Measurements from ENCODE around the gene TSPAN15.
"Not testable (repeated sequence)": the region's sequence is repeated elsewhere in the genome, so short reads cannot be mapped to it uniquely, and the experiment has no call there.

The TSPAN15 gene

DNA sequence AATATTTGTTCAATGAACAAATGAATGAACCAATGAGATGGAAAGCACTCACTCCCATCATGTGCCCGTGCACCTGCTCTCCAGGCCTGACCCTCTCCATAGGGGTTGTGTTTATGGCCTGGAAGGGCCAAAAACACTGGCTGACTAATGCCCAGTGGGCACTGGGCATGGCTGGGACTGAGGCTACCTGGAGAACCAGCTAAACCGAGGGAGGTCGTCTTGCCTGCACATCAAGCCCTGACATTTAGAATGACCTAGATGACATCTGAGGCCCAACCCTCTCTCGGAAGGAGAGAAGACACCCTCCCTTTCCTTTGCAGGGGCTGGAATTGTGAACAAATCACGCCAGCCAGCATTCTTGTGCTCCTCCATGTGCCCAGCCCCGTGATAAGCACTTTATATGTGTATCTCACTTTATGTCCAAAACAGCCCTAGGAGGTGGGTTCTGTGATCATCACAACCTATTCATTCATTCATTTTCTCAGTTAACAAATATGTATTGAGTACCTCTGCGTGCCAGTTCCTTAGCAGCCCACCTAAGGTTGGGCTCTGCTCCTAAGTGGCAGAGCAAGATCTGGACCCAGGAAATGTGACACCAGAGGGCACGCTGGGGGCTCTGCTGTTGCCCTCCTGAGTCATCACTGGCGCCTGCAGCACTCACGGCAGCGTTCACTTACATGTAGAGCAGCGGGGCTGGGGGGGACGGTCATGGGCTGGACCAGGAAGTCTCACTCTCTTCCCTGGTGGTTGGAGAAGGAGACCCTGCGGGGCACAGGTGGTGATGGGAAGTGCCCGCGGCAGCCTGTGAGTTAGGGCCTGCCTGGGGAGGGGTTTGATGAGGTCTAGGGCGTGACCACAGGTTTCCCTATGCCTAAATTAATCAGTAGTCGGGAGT is 52.0 kb downstream of the TSPAN15 start:
- DNase-seq (ENCODE audit: low read depth in 2 of 2), result no peak

DNA sequence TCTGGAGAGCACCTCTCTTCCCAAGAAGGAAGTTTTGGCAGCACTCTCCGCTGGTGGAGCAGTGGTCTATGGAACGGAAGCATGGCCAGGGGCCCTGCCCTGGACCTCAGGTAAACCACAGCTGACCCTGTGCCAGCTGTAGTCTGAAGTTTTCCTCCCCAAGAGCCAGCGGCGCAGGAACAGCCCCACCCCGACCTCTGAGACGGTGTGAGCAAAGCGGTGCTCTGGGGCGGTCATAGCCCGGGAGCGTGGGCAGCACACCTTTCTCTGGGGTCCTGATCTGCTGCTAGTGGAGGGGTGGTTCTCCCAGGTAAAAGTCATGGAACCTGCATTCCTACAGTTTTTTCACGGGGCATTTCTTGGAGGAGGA is 52.6 kb downstream of the TSPAN15 start:
- no peak for DNase-seq (ENCODE audit: low read depth in 2 of 2)

DNA sequence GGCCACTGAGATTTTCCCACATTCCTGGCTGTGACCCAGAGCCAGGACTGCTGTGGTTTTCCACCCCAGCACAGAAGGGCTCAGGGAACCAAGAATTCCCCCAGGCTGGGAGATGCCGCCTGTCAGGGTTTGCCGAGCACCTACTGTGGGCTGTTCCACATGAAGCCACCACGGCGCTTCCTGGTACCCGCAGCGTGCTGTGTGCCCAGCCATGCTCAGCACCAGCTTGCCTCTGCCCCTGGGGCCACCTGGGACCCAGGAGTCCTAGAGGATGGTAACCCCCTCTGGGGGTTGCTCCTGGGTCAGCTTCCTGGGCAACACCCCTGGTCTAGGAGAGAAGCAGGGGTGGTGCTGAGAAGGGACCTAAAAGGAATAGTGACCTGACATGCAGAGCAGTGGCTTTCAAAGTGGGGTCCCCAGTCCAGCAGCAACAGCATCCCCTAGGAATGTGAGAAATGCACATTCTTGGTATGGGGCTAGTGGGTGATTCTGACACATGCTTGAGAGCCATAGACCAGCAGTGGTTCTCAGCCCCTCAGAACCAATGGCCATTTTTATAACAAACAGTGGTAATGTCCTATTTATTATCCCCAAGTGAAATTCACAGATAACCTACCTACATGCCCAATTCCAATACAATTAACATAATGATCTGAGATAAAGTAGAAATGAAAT is 53.4 kb downstream of the TSPAN15 start:
- DNase-seq (ENCODE audit: low read depth in 2 of 2), result no peak

DNA sequence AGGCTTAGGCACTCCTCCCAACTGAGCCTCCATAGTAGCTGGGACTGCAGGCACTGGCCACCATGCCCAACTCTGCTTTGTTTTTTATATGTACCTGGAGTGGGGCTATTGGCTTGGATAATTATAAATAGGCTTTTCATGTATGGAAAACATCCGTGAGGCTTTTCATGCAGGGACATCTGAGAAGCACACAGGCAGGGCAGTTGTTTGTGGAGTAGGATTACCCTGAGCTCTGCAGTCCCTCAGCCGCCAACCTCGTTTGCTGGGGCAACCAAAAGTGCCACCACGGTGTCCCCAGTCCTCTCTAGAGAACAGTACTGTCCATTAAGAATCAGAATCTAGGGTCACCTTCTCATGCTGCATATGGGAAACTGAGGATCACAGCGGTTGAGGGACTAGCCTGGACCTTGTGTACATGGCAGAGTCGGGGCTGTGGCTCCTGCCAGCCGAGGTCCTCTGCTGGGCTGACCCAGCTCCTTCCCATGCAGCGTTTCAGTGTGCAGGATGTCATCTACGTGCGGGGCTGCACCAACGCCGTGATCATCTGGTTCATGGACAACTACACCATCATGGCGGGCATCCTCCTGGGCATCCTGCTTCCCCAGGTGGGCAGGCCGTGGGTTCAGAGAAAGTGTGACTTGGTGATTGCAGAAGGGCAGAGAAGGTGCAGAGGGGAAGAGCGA is 54.5 kb downstream of the TSPAN15 start:
- no peak for DNase-seq (ENCODE audit: low read depth in 2 of 2)

DNA sequence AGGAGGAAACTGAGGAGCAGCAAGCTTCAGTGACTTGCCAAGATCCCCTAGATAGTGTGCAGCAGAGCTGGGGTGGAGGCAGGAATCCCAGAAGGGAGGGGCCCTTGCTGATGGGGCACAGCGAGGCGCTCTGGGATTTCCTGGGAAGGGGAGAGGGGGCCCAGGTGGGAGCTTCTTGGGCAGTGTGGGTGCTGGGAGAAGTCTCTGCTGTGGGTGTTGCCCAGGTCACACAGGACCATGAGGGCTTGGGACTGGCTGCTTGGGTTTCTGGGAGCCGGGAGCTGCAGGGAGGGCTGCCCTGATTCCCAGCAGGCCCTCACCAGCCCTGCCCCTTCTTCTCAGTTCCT is 55.2 kb downstream of the TSPAN15 start:
- DNase-seq (ENCODE audit: low read depth in 2 of 2), result no peak

DNA sequence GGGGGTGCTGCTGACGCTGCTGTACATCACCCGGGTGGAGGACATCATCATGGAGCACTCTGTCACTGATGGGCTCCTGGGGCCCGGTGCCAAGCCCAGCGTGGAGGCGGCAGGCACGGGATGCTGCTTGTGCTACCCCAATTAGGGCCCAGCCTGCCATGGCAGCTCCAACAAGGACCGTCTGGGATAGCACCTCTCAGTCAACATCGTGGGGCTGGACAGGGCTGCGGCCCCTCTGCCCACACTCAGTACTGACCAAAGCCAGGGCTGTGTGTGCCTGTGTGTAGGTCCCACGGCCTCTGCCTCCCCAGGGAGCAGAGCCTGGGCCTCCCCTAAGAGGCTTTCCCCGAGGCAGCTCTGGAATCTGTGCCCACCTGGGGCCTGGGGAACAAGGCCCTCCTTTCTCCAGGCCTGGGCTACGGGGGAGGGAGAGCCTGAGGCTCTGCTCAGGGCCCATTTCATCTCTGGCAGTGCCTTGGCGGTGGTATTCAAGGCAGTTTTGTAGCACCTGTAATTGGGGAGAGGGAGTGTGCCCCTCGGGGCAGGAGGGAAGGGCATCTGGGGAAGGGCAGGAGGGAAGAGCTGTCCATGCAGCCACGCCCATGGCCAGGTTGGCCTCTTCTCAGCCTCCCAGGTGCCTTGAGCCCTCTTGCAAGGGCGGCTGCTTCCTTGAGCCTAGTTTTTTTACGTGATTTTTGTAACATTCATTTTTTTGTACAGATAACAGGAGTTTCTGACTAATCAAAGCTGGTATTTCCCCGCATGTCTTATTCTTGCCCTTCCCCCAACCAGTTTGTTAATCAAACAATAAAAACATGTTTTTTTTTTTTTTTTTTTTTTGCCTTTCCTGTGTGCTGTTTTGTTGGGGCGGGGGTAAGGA is 55.8 kb downstream of the TSPAN15 start:
- no peak for DNase-seq (ENCODE audit: low read depth in 2 of 2)

DNA sequence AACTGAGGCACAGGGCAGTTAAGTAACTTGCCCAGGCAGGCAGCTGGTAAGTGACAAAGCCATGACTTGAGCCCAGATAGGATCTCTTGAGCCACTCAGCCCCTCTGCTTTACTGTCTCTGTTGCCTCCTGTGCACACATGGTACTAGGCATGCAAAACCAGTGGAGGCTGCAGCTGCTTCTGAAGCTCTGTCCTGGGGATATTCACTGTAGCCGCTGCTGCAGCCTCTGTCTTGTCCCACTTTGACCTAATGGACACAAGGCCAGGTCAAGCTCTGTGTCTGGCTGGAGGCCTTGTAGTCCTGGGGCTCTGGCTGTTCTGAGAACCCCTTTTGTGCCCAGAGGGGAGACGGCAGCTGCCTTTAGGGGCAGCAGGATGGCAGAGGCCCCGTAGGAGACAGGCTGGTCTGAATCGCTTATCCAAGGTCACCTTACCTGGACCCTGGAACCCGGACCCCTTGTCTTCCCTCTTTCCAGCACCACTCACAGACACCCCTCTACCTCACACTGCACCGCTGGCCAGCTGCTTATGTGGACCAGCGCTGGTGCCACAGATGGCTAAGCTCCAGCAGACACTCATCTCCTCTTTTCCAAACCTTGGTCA is 57.6 kb downstream of the TSPAN15 start:
- no peak for DNase-seq (ENCODE audit: low read depth in 2 of 2)

DNA sequence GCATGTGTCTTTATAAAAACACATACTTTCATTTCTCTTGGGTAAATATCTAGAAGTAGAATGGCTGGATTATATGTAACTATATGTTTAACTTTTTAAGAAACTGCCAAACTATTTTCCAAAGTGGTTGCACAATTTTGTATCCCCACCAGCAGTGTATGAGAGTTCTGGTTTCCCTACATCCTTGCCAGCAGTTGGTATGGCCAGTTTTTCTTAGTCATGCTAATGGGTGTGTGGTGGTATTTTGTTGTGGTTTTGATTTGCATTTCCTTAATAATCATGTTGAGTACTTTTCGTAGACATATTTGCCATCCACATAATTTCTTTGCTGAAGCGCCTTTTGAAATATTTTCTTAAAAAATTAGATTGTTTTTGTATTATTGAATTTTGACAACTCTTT is 61.6 kb downstream of the TSPAN15 start:
- DNase-seq (ENCODE audit: low read depth in 2 of 2), result no peak

DNA sequence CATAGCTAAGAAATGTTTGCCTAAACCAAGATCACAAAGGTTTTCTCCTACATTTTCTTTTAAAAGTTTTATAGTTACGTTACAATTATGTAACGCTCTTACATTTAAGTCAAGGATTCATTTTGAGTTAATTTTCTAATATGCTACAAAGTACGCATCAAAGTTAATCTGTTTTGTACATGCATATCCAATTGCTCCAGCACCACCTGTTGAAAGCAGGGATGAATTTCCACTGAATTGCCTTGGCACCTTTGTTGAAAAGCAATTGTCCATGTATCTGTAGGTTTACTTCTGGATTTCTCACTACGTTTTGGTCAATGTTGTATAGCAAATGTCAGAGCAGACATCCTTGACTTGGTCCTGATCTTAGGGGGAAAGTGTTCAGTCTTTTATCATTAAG is 62.4 kb downstream of the TSPAN15 start:
- no peak for DNase-seq (ENCODE audit: low read depth in 2 of 2)

DNA sequence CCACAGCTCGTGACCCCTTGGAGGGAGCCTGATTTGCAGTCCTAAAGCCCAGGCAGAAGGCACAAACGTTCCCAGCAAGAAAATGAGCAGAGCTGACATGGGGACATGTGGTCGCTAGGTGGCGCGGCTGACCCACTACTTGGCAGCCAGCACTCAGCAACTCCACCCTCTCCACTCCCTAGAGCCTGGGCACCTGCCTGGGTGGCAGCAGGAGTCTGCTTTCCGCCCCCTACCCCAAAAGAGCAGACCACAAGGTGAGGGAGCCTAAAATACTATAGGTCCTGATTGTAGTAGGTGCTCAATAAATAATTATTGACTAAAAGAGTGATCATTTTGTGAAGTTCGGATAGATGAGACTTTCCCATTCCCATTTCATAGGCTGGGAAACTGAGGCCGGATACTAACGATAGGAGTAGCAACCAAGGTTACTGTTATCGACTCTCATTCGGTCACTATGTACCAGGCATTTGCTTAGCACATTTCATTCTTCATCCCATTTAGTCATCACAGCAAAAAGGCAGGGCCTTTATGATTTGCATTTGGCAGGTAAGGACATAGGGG is 64.5 kb downstream of the TSPAN15 start:
- peak; percentile 62 to 72 for DNase-seq (ENCODE audit: low read depth in 2 of 2)

DNA sequence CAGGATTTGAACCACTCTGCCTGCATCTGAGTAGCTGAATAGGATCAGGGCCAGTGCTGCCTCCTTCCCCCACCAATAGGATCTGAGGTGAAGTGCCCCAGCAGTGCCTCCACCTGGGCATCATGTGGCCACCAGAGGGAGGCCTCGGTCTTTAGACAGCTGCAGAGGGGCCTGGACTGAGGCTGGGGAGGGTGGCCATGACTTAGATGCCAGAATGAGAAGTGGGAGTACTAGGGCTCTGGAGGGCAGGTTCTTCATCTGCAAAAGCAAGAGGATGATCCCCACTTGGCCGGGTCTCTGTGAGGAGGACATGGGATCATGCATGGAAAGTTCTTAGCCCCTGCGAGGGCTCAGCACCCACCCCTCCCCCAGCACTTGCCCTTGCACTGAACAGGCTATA is 65.1 kb downstream of the TSPAN15 start:
- no peak for DNase-seq (ENCODE audit: low read depth in 2 of 2)

DNA sequence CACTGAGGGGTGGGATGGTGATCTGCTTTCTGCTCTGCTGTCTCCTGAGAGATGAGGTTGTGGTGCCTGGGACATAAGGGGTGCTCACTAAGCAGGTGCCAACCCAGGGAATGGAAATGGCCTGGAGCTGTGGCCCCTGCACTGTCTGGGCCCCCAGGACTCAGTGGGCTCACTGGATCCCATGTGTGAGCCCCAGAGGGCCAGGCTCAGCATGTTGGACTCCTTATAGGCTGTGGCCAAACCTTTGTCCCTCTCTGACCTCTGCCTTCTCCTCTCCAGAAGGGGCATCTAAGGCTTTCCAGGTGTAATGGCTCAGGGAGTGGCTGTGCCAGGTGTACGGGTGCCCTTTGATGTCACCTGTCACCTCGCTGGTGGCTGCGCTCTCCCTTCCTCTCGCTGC is 65.5 kb downstream of the TSPAN15 start:
- no peak for DNase-seq (ENCODE audit: low read depth in 2 of 2)

DNA sequence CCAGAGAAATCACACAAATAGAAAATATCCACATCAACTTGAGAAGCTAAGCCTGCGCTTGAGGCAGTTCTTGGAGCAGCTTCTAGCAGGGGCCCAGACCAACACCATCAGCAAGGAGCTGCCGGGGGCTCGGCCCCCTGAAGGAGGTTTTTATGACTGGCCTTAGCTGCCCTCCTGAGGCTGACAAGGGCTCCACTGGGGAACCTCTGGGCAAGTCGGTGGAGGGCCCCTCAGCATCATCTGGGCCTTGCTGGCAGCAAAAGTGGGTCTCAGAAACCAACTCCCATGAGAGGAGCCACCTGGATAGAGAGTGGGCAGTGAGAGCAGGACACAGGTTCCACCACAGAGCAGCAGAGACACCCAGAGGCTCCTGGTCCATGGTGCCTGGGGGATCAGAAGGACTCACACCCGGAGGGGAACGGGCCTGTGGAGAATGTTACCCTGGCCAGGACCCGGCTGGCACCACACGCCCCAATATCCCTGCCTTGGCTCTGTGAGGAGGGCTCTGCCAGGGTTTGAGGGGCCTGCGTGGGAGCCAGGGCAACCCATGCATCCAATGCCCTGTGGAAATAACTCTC is 66.1 kb downstream of the TSPAN15 start:
- DNase-seq (ENCODE audit: low read depth in 2 of 2), result no peak

DNA sequence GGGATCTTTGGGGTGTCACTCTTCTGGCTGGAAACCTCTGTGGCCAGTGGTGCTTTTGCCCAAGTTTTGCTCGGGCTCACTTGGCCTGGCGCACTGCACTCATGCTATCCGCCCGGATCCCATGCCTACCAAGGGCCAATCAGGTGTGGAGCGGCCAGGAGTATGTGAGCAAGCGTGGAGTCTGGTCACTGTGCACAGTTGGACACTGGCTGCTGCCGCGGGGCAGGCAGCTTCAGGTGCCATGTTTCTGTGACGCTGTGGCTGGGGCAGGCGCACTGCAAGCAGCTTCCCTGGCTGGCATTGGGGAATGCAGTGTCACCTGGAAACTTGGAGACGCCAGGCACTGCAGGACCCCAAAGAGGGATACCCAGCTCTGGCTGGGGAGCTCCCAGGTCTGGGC is 76.7 kb downstream of the TSPAN15 start:
- no peak for DNase-seq (ENCODE audit: low read depth in 2 of 2)

DNA sequence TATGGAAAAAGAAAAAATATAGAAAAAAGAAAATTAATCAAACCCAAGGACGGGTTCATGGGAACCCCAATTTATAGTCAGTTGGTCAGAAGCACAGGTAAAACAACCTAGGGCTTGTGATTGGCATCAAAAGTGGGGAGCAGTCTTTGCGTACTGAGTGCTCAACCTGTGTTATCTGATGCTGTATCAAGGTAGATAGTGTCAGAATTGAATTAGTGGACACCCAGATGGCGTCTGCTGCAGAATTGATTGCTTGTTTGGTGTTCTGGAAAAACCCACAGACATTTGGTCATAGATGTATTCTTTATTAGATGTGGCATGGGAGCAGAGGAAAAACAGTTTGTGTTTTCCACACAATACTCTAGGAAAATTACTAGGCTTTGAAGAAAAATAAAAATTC is 82.4 kb downstream of the TSPAN15 start:
- no peak for DNase-seq (ENCODE audit: low read depth in 2 of 2)

DNA sequence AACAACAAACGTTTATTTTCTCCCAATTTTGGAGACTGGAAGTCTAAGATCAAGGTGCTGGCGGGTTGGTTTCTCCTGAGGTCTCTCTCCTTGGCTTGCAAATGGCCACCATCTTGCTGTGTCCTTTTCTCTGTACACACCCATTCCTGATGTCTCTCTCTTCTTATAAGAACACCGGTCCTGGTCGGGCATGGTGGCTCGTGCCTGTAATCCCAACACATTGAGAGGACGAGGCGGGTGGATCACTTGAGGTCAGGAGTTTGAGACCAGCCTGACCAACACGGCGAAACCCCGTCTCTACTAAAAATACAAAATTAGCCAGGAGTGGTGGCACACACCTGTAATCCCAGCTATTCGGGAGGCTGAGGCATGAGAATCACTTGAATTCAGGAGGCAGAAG is 85.3 kb downstream of the TSPAN15 start:
- DNase-seq (ENCODE audit: low read depth in 2 of 2), result not testable (repeated sequence)

DNA sequence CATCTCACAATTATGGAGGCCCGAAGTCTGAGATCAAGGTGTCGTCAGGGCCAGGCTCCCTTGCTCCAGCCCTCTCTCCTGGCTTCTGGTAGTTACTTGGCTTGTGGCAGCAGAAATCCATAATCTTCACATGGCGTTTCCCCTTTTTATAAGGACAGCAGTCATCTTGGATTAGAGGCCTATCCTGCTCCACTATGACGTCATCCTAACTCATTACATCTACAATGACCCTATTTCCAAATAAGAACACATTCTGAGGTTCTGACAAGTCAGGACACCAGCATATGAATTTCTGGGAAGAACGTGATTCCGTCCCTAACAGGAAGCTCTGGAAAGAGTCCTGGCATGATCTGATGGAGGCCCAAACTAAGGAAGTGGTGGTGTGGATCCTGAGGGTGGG is 86.2 kb downstream of the TSPAN15 start:
- no peak for DNase-seq (ENCODE audit: low read depth in 2 of 2)

DNA sequence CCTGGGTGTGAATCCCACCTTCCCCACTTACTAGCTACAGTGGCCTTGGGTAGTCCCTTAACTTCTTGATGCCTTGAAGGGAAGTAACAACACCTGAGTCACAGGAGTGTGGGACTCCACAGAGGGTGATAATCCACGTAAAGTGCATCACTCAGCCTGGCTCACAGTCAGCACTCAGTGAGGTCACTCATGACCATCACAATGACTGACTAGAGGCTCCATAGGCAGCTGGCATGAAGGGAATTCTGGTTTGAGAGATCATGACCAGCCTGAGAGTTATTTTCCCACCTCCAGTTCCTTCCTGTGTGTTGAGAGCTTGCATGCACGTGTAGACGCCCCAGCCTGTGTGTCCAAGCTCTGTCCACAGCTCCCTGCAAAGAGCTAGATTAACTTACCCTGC is 87.2 kb downstream of the TSPAN15 start:
- no peak for DNase-seq (ENCODE audit: low read depth in 2 of 2)

DNA sequence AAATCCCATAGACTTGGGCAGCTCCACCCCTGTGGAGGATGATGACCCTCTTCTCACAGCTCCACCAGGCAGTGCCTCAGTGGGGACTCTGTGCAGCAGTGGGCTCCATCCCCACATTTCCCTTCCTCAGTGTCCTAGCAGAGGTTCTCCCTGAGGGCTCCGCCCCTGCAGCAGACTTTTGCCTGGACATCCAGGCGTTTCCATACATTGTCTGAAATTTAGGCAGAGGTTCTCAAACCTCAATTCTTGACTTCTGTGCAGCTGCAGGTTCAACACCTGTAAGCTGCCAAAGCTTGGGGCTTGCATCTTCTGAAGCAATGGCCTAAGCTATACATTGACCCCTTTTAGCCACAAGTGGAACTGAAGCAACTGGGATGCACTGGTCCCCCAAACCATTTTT is 90.2 kb downstream of the TSPAN15 start:
- no peak for DNase-seq (ENCODE audit: low read depth in 2 of 2)

DNA sequence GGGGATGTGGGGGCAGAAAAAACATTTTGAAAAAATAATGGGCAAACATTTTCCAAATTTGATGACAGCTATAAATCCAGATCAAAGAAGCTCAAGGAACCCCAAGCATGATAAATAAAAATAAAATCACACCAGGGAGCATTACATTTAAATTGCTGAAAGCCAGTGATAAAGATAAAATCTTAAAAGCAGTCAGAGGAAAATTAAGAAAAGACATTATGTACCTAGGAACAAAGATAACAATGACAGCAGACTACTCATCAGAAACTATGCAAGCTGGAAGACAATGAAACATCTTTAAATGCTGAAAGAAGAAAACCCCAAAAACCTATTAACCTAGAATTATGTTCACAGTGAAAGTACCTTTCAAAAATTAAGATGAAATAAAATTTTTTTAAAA is 98.7 kb downstream of the TSPAN15 start:
- no peak for DNase-seq (ENCODE audit: low read depth in 2 of 2)

DNA sequence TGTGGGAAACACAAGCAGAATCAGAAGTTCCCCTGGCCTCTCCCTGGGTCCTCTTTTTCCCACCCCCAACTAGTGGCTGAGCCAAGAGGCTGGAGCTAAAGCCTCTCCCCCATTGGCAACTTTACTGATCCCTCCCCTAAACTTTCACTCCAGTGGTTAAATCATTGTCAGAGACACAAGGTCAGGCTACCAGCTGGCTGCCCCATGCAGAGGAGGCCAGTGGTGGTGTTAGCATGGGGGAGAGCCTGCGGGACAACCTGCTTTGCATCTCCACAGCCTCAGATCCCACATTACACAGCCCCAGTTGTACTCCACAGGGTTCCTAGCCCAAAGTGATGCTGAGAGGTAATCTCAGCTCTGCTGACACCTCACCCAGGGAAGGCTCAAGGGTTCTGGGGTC is 101.0 kb downstream of the TSPAN15 start:
- DNase-seq (ENCODE audit: low read depth in 2 of 2), result no peak

Data from stimulated activated CD4-positive, alpha-beta T cell treated with anti-CD3 and anti-CD28 coated beads, Interleukin-12 subunit alpha, Interleukin-12 subunit beta, amount 100 ng/mL, for 24 hours (primary cell).